ENCODE measurements around the gene SPATA19. TPM values are rescaled to one million over a fixed set of nuclear protein-coding genes. Genes with fewer than 3 reads are reported as not detected.

The SPATA19 gene
- total and polyA plus RNA-seq, 2 of the 13 experiments (the other 11 are each of a cell fraction or from before 2014, with no cell fraction given), result not detected

- TF ChIP-seq IRF1 (CRISPR knock-in tag; IDR thresholded peaks at IDR 0.05; ENCODE audit: low read depth) (no peak), RARA (CRISPR knock-in tag; IDR thresholded peaks at IDR 0.05) (no peak), ZBTB21 (CRISPR knock-in tag; IDR thresholded peaks at IDR 0.05) (no peak), RFXAP (CRISPR knock-in tag; IDR thresholded peaks at IDR 0.05; ENCODE audit: borderline replicate concordance) (no peak), TCF7L2 (IDR thresholded peaks at IDR 0.05; ENCODE audit: low read depth, low read length) (no peak), CBX1 (IDR thresholded peaks at IDR 0.05; ENCODE audit: low read depth) (no peak), NFE2 (CRISPR knock-in tag; IDR thresholded peaks at IDR 0.05) (no peak)
These were observed 49.8 kb upstream of the SPATA19 start (continued) for GRCh38 chr11:133895061-133895479.

- H4K20me1 ChIP-seq (ENCODE audit: insufficient read depth, low read length), result no peaks in the 10 kb centered on the region
- ATAC-seq (no peak), FAIRE-seq (no peak), DNase-seq (ENCODE audit: low spot score) (no peak)
- H2AFZ ChIP-seq (ENCODE audit: low read length), result no peak overlapping the region
- H3K4me1 ChIP-seq (ENCODE audit: insufficient read depth, low read length), result no peaks in the 10 kb centered on the region
- H3K4me2 ChIP-seq (ENCODE audit: low read depth, low read length), result no peak overlapping the region
- no peaks in the 10 kb centered on the region for H3K9me3 ChIP-seq (ENCODE audit: low read length)
- H3K27me3 ChIP-seq (ENCODE audit: control insufficient read depth in 1 of 2, insufficient read depth in 2 of 2, low read length in 2 of 2), result peaks cover 5 to 18% of the 10 kb centered on the region in 2 experiments; a peak in 4 of 5 replicates
- H3K79me2 ChIP-seq (ENCODE audit: insufficient read depth, low read length), result no peaks in the 10 kb centered on the region
- POLR2A ChIA-PET, result no interaction called here
- in situ Hi-C loops (cut with HindIII; ENCODE audit: extremely low pct_ligation_motif_present, low pct_unique_long_range_greater_than_20kb) (no loop called here), intact Hi-C loops (cut with micrococcal nuclease; ENCODE audit: unreplicated experiment) (no loop called here)
- BruUV-seq (replicated peaks), result no TSS peak
- H3K9ac ChIP-seq (ENCODE audit: insufficient read depth, low read depth, low read length), result no peak overlapping the region
- 46% methylated on average over 11 of the region's 14 CpGs for WGBS (ENCODE audit: low lambda C conversion rate)
- no peak overlapping the region for H3K27ac ChIP-seq (ENCODE audit: extremely low read length, insufficient read depth, low read length)
- CTCF ChIA-PET (ENCODE audit: low intra/inter-chr PET ratio, low total read pairs), result no interaction called here
- no peaks in the 10 kb centered on the region for H3K36me3 ChIP-seq (replicated peaks in 1 of 2; ENCODE audit: control insufficient read depth in 1 of 2, insufficient read depth in 2 of 2, low read length in 2 of 2)
- H3K4me3 ChIP-seq (replicated peaks in 1 of 3; ENCODE audit: insufficient read depth in 1 of 3, low read depth in 2 of 3, low read length in 3 of 3), result no peak overlapping the region
- TF ChIP-seq BRF2 (CRISPR knock-in tag; IDR thresholded peaks at IDR 0.05) (no peak), MTA1 (CRISPR knock-in tag; IDR thresholded peaks at IDR 0.05; ENCODE audit: borderline replicate concordance) (no peak), ZNF749 (CRISPR knock-in tag; IDR thresholded peaks at IDR 0.05; ENCODE audit: borderline replicate concordance) (no peak), ZBED4 (CRISPR knock-in tag; IDR thresholded peaks at IDR 0.05; ENCODE audit: borderline replicate concordance) (no peak), JUND (CRISPR knock-in tag; IDR thresholded peaks at IDR 0.05) (no peak), KDM2A (CRISPR knock-in tag; IDR thresholded peaks at IDR 0.05; ENCODE audit: borderline replicate concordance, low read depth) (no peak), ZNF577 (CRISPR knock-in tag; IDR thresholded peaks at IDR 0.05; ENCODE audit: borderline replicate concordance, low read depth) (no peak), ATF4 (CRISPR knock-in tag; IDR thresholded peaks at IDR 0.05) (no peak), MATR3 (CRISPR knock-in tag; IDR thresholded peaks at IDR 0.05) (no peak), DR1 (CRISPR knock-in tag; IDR thresholded peaks at IDR 0.05) (no peak), ZNF724P (CRISPR knock-in tag; IDR thresholded peaks at IDR 0.05; ENCODE audit: borderline replicate concordance) (no peak), ZNF703 (CRISPR knock-in tag; IDR thresholded peaks at IDR 0.05; ENCODE audit: borderline replicate concordance) (no peak)
These were observed 48.1 kb upstream of the SPATA19 start for GRCh38 chr11:133893381-133893780.

All from HepG2 (cell line).